ENCODE data around the gene PDE7B. TPM values are rescaled to one million over a fixed set of nuclear protein-coding genes. Genes with fewer than 3 reads are reported as not detected.
"Not testable (repeated sequence)": the region's sequence is repeated elsewhere in the genome, so short reads cannot be mapped to it uniquely, and the experiment has no call there.

Gene PDE7B
- total RNA-seq, 1 donor from 2014 or later = 11.1 TPM

GRCh38 chr6:135854799-135855198 is 3.3 kb downstream of the PDE7B start:
- intact Hi-C loops (cut with micrococcal nuclease) = loop anchor here (1.0 to 10.0 kb wide), 6 partner anchors 162 to 370 kb away; partner anchors contain the start of gene AHI1
- Mint-ChIP-seq H3K27ac (peak overlapping the region; percentile 22), H3K4me1 (ENCODE audit: low read depth) (peaks cover 47% of the 10 kb centered on the region), H3K4me3 (peak overlapping the region; percentile 74), H3K36me3 (ENCODE audit: low read depth) (peaks cover 14% of the 10 kb centered on the region), H3K27me3 (ENCODE audit: insufficient read depth) (peaks cover 5% of the 10 kb centered on the region), H3K9me3 (no peaks in the 10 kb centered on the region)
- no peak for DNase-seq (ENCODE audit: low spot score)

GRCh38 chr6:135858931-135859330 is 7.4 kb downstream of the PDE7B start:
- intact Hi-C loops (cut with micrococcal nuclease) = loop anchor here (10.0 kb wide), 1 partner anchor 366 kb away; no protein-coding TSS in a partner anchor
- no peak overlapping the region for H3K4me3 Mint-ChIP-seq
- H3K36me3 Mint-ChIP-seq (ENCODE audit: low read depth) = peaks cover 14% of the 10 kb centered on the region
- H3K27me3 Mint-ChIP-seq (ENCODE audit: insufficient read depth) = peaks cover 5% of the 10 kb centered on the region
- H3K27ac Mint-ChIP-seq = no peak overlapping the region
- DNase-seq (ENCODE audit: low spot score) = no peak
- no peaks in the 10 kb centered on the region for H3K9me3 Mint-ChIP-seq
- peaks cover 24% of the 10 kb centered on the region for H3K4me1 Mint-ChIP-seq (ENCODE audit: low read depth)

GRCh38 chr6:135860361-135860760 is 8.9 kb downstream of the PDE7B start:
- peaks cover 10% of the 10 kb centered on the region for H3K36me3 Mint-ChIP-seq (ENCODE audit: low read depth)
- intact Hi-C loops (cut with micrococcal nuclease) = no loop called here

GRCh38 chr6:135861189-135861588 is 9.7 kb downstream of the PDE7B start:
- H3K36me3 Mint-ChIP-seq (ENCODE audit: low read depth) = peaks cover 10% of the 10 kb centered on the region
- no peak for DNase-seq (ENCODE audit: low spot score)
- H3K4me3 Mint-ChIP-seq = no peak overlapping the region
- H3K27me3 Mint-ChIP-seq (ENCODE audit: insufficient read depth) = peaks cover under 1% of the 10 kb centered on the region
- peaks cover 7% of the 10 kb centered on the region for H3K9me3 Mint-ChIP-seq
- peaks cover 5% of the 10 kb centered on the region for H3K4me1 Mint-ChIP-seq (ENCODE audit: low read depth)
- intact Hi-C loops (cut with micrococcal nuclease) = no loop called here
- H3K27ac Mint-ChIP-seq = no peak overlapping the region

More at GRCh38 chr6:135860361-135860760, 8.9 kb downstream of the PDE7B start:
- Mint-ChIP-seq H3K4me1 (ENCODE audit: low read depth) (peaks cover 13% of the 10 kb centered on the region), H3K27ac (no peak overlapping the region), H3K27me3 (ENCODE audit: insufficient read depth) (peaks cover 5% of the 10 kb centered on the region), H3K9me3 (peaks cover 5% of the 10 kb centered on the region), H3K4me3 (no peak overlapping the region)
- no peak for DNase-seq (ENCODE audit: low spot score)

GRCh38 chr6:135864929-135865328 is 13.4 kb downstream of the PDE7B start:
- H3K27ac Mint-ChIP-seq; H3K27me3 Mint-ChIP-seq (ENCODE audit: insufficient read depth); H3K4me1 Mint-ChIP-seq (ENCODE audit: low read depth); H3K4me3 Mint-ChIP-seq; H3K9me3 Mint-ChIP-seq; DNase-seq (ENCODE audit: low spot score): not testable (repeated sequence)
- intact Hi-C loops (cut with micrococcal nuclease) = loop anchor here (2.0 kb wide), 1 partner anchor 16 kb away; no protein-coding TSS in a partner anchor
- H3K36me3 Mint-ChIP-seq (ENCODE audit: low read depth) = peaks cover 13% of the 10 kb centered on the region

- H3K27ac Mint-ChIP-seq = no peak overlapping the region
- no peaks in the 10 kb centered on the region for H3K27me3 Mint-ChIP-seq (ENCODE audit: insufficient read depth)
- peaks cover 7% of the 10 kb centered on the region for H3K9me3 Mint-ChIP-seq
- H3K4me3 Mint-ChIP-seq = no peak overlapping the region
- intact Hi-C loops (cut with micrococcal nuclease) = no loop called here
- H3K36me3 Mint-ChIP-seq (ENCODE audit: low read depth) = peaks cover 17% of the 10 kb centered on the region
- DNase-seq (ENCODE audit: low spot score) = no peak
- H3K4me1 Mint-ChIP-seq (ENCODE audit: low read depth) = peaks cover 21% of the 10 kb centered on the region
Measured at GRCh38 chr6:135866445-135867123, 15.1 kb downstream of the PDE7B start.

- Mint-ChIP-seq H3K36me3 (ENCODE audit: low read depth) (peaks cover 20% of the 10 kb centered on the region), H3K4me1 (ENCODE audit: low read depth) (peaks cover 21% of the 10 kb centered on the region), H3K27ac (no peak overlapping the region), H3K4me3 (no peak overlapping the region), H3K27me3 (ENCODE audit: insufficient read depth) (no peaks in the 10 kb centered on the region), H3K9me3 (peaks cover 7% of the 10 kb centered on the region)
- DNase-seq (ENCODE audit: low spot score) = no peak
- intact Hi-C loops (cut with micrococcal nuclease) = no loop called here
Measured at GRCh38 chr6:135867332-135867731, 15.8 kb downstream of the PDE7B start.

GRCh38 chr6:135869857-135870256 is 18.4 kb downstream of the PDE7B start:
- Mint-ChIP-seq H3K4me1 (ENCODE audit: low read depth) (peaks cover 21% of the 10 kb centered on the region), H3K27ac (no peak overlapping the region), H3K36me3 (ENCODE audit: low read depth) (peaks cover 20% of the 10 kb centered on the region), H3K4me3 (no peak overlapping the region), H3K27me3 (ENCODE audit: insufficient read depth) (no peaks in the 10 kb centered on the region), H3K9me3 (peaks cover 7% of the 10 kb centered on the region)
- DNase-seq (ENCODE audit: low spot score) = no peak
- intact Hi-C loops (cut with micrococcal nuclease) = loop anchor here (2.0 kb wide), 1 partner anchor 13 kb away; no protein-coding TSS in a partner anchor

GRCh38 chr6:135870722-135871121 is 19.2 kb downstream of the PDE7B start:
- no peaks in the 10 kb centered on the region for H3K9me3 Mint-ChIP-seq
- peaks cover 15% of the 10 kb centered on the region for H3K36me3 Mint-ChIP-seq (ENCODE audit: low read depth)
- no peak overlapping the region for H3K4me3 Mint-ChIP-seq
- H3K27me3 Mint-ChIP-seq (ENCODE audit: insufficient read depth) = no peaks in the 10 kb centered on the region
- intact Hi-C loops (cut with micrococcal nuclease) = loop anchor here (2.0 kb wide), 1 partner anchor 14 kb away; no protein-coding TSS in a partner anchor
- DNase-seq (ENCODE audit: low spot score) = no peak
- H3K4me1 Mint-ChIP-seq (ENCODE audit: low read depth) = peaks cover 23% of the 10 kb centered on the region
- H3K27ac Mint-ChIP-seq = peak overlapping the region; percentile 14

GRCh38 chr6:135871296-135871695 is 19.8 kb downstream of the PDE7B start:
- DNase-seq (ENCODE audit: low spot score) = no peak
- Mint-ChIP-seq H3K9me3 (no peaks in the 10 kb centered on the region), H3K36me3 (ENCODE audit: low read depth) (peaks cover 18% of the 10 kb centered on the region), H3K4me3 (no peak overlapping the region), H3K4me1 (ENCODE audit: low read depth) (peaks cover 27% of the 10 kb centered on the region), H3K27me3 (ENCODE audit: insufficient read depth) (no peaks in the 10 kb centered on the region), H3K27ac (no peak overlapping the region)
- intact Hi-C loops (cut with micrococcal nuclease) = loop anchor here (2.0 kb wide), 1 partner anchor 14 kb away; no protein-coding TSS in a partner anchor

- Mint-ChIP-seq H3K4me3 (no peak overlapping the region), H3K36me3 (ENCODE audit: low read depth) (peaks cover 18% of the 10 kb centered on the region), H3K27ac (no peak overlapping the region), H3K9me3 (no peaks in the 10 kb centered on the region), H3K4me1 (ENCODE audit: low read depth) (peaks cover 27% of the 10 kb centered on the region), H3K27me3 (ENCODE audit: insufficient read depth) (no peaks in the 10 kb centered on the region)
- DNase-seq (ENCODE audit: low spot score) = no peak
- intact Hi-C loops (cut with micrococcal nuclease) = loop anchor here (2.0 kb wide), 1 partner anchor 15 kb away; no protein-coding TSS in a partner anchor
Measured at GRCh38 chr6:135871878-135872277, 20.4 kb downstream of the PDE7B start.

GRCh38 chr6:135875446-135875845 is 23.9 kb downstream of the PDE7B start:
- H3K4me3 Mint-ChIP-seq = no peak overlapping the region

GRCh38 chr6:135876058-135876457 is 24.6 kb downstream of the PDE7B start:
- Mint-ChIP-seq H3K9me3 (no peaks in the 10 kb centered on the region), H3K4me1 (ENCODE audit: low read depth) (peaks cover 35% of the 10 kb centered on the region), H3K27me3 (ENCODE audit: insufficient read depth) (no peaks in the 10 kb centered on the region), H3K4me3 (no peak overlapping the region), H3K36me3 (ENCODE audit: low read depth) (peaks cover 13% of the 10 kb centered on the region), H3K27ac (no peak overlapping the region)
- no peak for DNase-seq (ENCODE audit: low spot score)
- intact Hi-C loops (cut with micrococcal nuclease) = no loop called here

More at GRCh38 chr6:135875446-135875845, 23.9 kb downstream of the PDE7B start:
- Mint-ChIP-seq H3K4me1 (ENCODE audit: low read depth) (peaks cover 35% of the 10 kb centered on the region), H3K27ac (no peak overlapping the region), H3K27me3 (ENCODE audit: insufficient read depth) (no peaks in the 10 kb centered on the region), H3K36me3 (ENCODE audit: low read depth) (peaks cover 13% of the 10 kb centered on the region), H3K9me3 (no peaks in the 10 kb centered on the region)
- intact Hi-C loops (cut with micrococcal nuclease) = no loop called here
- no peak for DNase-seq (ENCODE audit: low spot score)
